Coronary artery (tissue), 2 donors: ENCODE results near the gene SQOR.
A peak's percentile ranks its signal among the peaks of the same experiment; 100 is the strongest.

ENCODE experiments used
- DNase-seq: peaks from one replicate; pipeline ENCODE4 v3.0.0-alpha.2; 2017; ENCODE audit warnings: low spot score
- H3K27ac ChIP-seq, 2 donors: fragments of 200-600 bp; sonication (generic); one replicate each; pipeline ENCODE4 v1.5.1; 2016 to 2019
- H3K4me3 ChIP-seq: fragments of 200-600 bp; sonication (generic); 2 replicates; pipeline ENCODE4 v1.5.1; 2016; ENCODE audit warnings: mild to moderate bottlenecking, moderate library complexity
- TF ChIP-seq, protein P1 (sequence below): fragments of 200-600 bp; sonication (generic); IDR thresholded peaks from one replicate; pipeline ENCODE4 v1.5.1; 2019; ENCODE audit warnings: antibody characterized with exemption

The SQOR gene

GRCh38 chr15:45634432-45635190, at the start of gene SQOR:
Gene SQOR (plus strand): TSS chr15:45635029. CDS start chr15:45658924, 23,895 bp downstream.
- H3K4me3 ChIP-seq: peak within 1 kb of the TSS; percentile 97
- peak within 1 kb of the TSS; percentile 88 to 98 for H3K27ac ChIP-seq
- TF ChIP-seq, protein P1, sequence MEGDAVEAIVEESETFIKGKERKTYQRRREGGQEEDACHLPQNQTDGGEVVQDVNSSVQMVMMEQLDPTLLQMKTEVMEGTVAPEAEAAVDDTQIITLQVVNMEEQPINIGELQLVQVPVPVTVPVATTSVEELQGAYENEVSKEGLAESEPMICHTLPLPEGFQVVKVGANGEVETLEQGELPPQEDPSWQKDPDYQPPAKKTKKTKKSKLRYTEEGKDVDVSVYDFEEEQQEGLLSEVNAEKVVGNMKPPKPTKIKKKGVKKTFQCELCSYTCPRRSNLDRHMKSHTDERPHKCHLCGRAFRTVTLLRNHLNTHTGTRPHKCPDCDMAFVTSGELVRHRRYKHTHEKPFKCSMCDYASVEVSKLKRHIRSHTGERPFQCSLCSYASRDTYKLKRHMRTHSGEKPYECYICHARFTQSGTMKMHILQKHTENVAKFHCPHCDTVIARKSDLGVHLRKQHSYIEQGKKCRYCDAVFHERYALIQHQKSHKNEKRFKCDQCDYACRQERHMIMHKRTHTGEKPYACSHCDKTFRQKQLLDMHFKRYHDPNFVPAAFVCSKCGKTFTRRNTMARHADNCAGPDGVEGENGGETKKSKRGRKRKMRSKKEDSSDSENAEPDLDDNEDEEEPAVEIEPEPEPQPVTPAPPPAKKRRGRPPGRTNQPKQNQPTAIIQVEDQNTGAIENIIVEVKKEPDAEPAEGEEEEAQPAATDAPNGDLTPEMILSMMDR: no peak
- DNase-seq: peak; percentile 93

DNA sequence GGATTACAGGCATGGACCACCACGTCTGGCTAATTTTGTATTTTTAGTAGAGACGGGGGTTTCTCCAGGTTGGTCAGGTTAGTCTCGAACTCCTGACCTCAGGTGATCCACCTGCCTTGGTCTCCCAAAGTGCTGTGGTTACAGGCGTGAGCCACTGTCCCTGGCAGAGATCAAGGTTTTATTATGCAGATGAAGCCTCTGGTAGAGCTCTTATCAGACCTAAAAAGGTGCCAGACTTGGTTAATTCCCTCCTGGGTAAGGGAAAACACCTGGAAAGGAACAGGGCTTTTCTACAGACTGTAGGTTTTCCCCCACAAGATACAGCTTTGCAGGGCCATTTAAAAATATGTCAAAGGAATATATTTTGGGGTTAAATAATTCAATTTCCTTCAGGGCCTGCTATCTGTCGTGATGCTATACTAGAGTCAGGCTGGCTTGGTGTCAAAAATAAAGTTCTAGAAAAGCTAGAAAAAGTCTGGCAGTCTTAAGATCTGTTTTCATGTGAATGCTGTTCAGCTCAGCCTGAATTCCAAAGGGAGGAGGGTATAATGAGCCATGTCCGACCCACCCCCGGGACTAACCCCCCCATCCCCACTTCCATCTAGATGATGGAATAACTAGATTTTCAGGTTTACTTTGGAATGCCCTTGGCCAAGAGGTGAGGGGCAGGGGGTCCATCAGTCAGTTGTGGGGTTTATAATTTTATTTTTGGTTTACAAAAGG, 49.6 kb upstream of the SQOR start:
- TF ChIP-seq, protein P1: no peak
- peak overlapping the region in 1 of 2 donors; percentile 8 for H3K27ac ChIP-seq
- H3K4me3 ChIP-seq: no peak overlapping the region
- no peak for DNase-seq

GRCh38 chr15:45586125-45586524, 48.7 kb upstream of the SQOR start:
- TF ChIP-seq, protein P1: no peak
- H3K4me3 ChIP-seq: peak overlapping the region; percentile 86
- H3K27ac ChIP-seq: peak overlapping the region; percentile 94 to 98
- DNase-seq: no peak

DNA sequence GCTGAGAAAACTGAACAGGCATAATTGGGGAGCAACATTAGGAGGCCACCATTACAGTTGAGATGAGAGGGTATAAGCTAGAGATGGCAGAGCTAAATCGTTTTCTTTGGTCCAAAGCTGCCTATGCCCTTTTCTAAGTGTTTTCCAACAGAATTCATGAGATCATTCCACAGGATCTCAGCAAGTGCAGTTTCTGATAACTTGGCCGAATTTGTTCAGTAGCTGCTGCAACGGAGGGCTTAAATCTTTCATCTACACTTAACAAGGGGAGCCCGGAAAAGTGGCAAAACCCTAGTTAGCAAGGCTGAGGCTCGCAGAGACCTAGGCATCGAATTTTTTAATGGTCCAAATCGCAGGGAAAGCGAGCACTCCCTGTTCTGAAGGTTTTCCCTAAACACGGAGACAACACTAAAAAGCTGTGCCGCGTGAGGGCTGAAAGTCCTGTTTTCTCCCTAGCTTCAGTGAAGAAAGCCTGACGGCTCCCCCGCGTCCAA, 48.2 kb upstream of the SQOR start:
- TF ChIP-seq, protein P1: no peak
- Histone ChIP-seq H3K4me3 (peak overlapping the region; percentile 86), H3K27ac (peak overlapping the region; percentile 94 to 98)
- no peak for DNase-seq

DNA sequence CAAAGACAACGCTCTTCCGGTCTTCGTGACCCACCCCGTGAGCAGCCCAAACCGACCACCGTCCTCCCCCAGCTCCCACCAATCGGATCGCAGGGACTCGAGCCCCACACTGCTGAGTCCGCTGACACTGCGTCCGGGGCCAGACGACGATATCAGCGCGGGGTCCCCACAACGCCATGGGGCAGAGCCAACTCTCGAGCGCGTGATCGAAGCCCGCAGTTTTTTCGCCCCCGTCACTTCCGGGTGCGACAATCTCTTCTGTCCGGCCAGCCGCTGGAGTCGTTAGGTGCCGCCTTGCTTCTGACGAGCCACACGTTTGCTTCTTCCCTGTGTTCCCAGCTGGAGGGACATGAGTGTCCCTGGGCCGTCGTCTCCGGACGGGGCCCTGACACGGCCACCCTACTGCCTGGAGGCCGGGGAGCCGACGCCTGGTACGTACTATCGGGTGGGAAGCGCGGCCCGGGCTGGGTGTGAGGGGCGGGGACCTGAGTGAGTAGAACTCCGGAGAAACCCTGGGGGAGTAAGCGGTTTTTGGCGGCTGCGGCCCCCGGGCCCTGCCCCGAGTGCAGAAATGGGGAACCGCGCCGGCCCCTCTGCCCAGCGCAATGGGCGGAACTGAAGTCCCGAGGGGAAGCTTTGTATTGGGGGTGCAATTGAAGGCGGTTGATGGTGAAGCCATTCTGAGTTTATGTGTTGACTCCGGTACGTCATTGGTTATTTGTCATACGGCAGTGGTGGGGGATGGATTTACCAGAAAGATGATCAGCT, 47.5 kb upstream of the SQOR start, which contains the start of gene BLOC1S6:
TSS of gene BLOC1S6 (plus strand) at position 285 of the 768 bp plus-strand sequence. CDS start at position 350, 65 bp downstream.
- DNase-seq: peak; percentile 94
- Histone ChIP-seq H3K27ac (peak within 1 kb of the TSS; percentile 94 to 98), H3K4me3 (peak within 1 kb of the TSS; percentile 86)
- TF ChIP-seq, protein P1: no peak

DNA sequence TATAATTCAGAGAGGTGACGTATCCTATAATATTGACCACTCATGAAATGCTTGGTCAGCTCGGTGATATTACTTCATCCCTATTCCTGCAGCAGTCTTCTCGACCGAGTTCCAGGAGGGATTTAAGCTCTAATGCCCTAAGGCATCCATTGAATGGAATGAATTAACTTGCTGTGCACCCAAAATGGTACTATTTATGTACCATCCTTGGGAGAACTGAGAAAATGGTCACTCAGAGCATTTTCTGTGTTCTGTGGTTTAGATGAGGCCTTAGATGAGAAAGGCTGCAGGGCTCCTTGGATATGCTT, 47.0 kb upstream of the SQOR start:
- H3K4me3 ChIP-seq: peak overlapping the region; percentile 86
- DNase-seq: no peak
- TF ChIP-seq, protein P1: no peak
- peak overlapping the region; percentile 94 to 98 for H3K27ac ChIP-seq
